ENCODE results near the gene CEP83.

The CEP83 gene

DNA sequence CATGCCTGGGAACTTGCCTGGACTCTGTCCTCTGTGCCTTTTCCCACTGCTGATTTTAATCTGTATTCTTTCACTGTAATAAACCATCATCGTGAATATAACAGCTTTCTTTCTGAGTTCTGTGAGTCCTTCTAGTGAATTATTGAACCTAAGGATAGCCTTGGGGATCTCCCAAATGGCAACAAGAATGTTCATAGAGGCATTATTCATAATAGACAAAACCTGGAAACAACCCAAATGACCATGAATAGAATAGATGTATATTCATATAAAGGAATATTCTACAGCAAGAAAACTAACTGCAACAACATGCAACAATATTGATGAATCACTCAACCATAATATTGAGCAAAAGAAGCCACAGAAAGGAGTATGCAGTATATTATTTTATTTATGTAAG is 44.7 kb upstream of the CEP83 start:
- Histone ChIP-seq H4K20me1 (ENCODE audit: insufficient read depth, low read length) (no peaks in the 10 kb centered on the region), H3K79me2 (ENCODE audit: insufficient read depth, low read length) (no peaks in the 10 kb centered on the region), H3K4me3 (ENCODE audit: low read depth in 1 of 2, low read length in 2 of 2) (no peak overlapping the region), H3K9ac (ENCODE audit: low read depth, low read length) (no peak overlapping the region), H3K27me3 (ENCODE audit: insufficient read depth, low read length, poor library complexity) (no peaks in the 10 kb centered on the region), H3K9me3 (ENCODE audit: insufficient read depth, low read length, severe bottlenecking) (no peaks in the 10 kb centered on the region), H3K27ac (ENCODE audit: low read length) (no peak overlapping the region), H3K4me1 (ENCODE audit: insufficient read depth, low read length) (no peaks in the 10 kb centered on the region), H3K36me3 (ENCODE audit: insufficient read depth, low read length) (no peaks in the 10 kb centered on the region), H3K4me2 (ENCODE audit: insufficient read depth, low read length) (no peak overlapping the region), H2AFZ (ENCODE audit: low read depth, low read length) (no peak overlapping the region)
- no peak for ATAC-seq (ENCODE audit: insufficient read depth, low read depth)
- TF ChIP-seq, protein P1, sequence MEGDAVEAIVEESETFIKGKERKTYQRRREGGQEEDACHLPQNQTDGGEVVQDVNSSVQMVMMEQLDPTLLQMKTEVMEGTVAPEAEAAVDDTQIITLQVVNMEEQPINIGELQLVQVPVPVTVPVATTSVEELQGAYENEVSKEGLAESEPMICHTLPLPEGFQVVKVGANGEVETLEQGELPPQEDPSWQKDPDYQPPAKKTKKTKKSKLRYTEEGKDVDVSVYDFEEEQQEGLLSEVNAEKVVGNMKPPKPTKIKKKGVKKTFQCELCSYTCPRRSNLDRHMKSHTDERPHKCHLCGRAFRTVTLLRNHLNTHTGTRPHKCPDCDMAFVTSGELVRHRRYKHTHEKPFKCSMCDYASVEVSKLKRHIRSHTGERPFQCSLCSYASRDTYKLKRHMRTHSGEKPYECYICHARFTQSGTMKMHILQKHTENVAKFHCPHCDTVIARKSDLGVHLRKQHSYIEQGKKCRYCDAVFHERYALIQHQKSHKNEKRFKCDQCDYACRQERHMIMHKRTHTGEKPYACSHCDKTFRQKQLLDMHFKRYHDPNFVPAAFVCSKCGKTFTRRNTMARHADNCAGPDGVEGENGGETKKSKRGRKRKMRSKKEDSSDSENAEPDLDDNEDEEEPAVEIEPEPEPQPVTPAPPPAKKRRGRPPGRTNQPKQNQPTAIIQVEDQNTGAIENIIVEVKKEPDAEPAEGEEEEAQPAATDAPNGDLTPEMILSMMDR (IDR thresholded peaks at IDR 0.05; ENCODE audit: borderline replicate concordance, extremely low read depth, low read length, poor library complexity, severe bottlenecking) = no peak
- TF ChIP-seq EZH2 (IDR thresholded peaks at IDR 0.05; ENCODE audit: borderline replicate concordance, low read depth, low read length, severe bottlenecking) = no peak
- no peak for DNase-seq

DNA sequence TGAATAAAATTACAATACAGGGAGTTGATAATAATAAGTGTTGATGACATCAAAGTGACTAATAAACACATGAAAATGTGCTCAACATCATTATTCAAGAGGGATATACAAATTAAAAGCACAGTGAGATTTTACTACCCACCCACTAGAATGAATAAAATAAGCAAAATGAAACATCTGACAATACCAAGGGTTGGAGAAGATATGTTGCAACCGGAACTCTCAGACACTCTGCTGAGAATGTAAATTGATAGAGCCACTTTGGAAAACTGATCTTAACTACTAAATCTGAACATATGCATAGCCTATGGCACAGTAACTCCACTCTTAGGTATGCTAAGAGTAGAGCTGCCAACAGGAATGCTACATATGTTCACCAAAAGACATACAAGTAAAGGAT is 44.0 kb upstream of the CEP83 start:
- no peak overlapping the region for H3K27ac ChIP-seq (ENCODE audit: low read length)
- no peaks in the 10 kb centered on the region for H3K4me1 ChIP-seq (ENCODE audit: insufficient read depth, low read length)
- no peaks in the 10 kb centered on the region for H3K36me3 ChIP-seq (ENCODE audit: insufficient read depth, low read length)
- DNase-seq (no peak), ATAC-seq (ENCODE audit: insufficient read depth, low read depth) (no peak)
- no peaks in the 10 kb centered on the region for H3K27me3 ChIP-seq (ENCODE audit: insufficient read depth, low read length, poor library complexity)
- no peaks in the 10 kb centered on the region for H4K20me1 ChIP-seq (ENCODE audit: insufficient read depth, low read length)
- H3K79me2 ChIP-seq (ENCODE audit: insufficient read depth, low read length) = no peaks in the 10 kb centered on the region
- H3K9ac ChIP-seq (ENCODE audit: low read depth, low read length) = no peak overlapping the region
- H3K4me2 ChIP-seq (ENCODE audit: insufficient read depth, low read length) = no peak overlapping the region
- no peaks in the 10 kb centered on the region for H3K9me3 ChIP-seq (ENCODE audit: insufficient read depth, low read length, severe bottlenecking)
- H3K4me3 ChIP-seq (ENCODE audit: low read depth in 1 of 2, low read length in 2 of 2) = no peak overlapping the region
- no peak for TF ChIP-seq EZH2 (IDR thresholded peaks at IDR 0.05; ENCODE audit: borderline replicate concordance, low read depth, low read length, severe bottlenecking)
- TF ChIP-seq, protein P1 (IDR thresholded peaks at IDR 0.05; ENCODE audit: borderline replicate concordance, extremely low read depth, low read length, poor library complexity, severe bottlenecking) = no peak
- H2AFZ ChIP-seq (ENCODE audit: low read depth, low read length) = no peak overlapping the region

DNA sequence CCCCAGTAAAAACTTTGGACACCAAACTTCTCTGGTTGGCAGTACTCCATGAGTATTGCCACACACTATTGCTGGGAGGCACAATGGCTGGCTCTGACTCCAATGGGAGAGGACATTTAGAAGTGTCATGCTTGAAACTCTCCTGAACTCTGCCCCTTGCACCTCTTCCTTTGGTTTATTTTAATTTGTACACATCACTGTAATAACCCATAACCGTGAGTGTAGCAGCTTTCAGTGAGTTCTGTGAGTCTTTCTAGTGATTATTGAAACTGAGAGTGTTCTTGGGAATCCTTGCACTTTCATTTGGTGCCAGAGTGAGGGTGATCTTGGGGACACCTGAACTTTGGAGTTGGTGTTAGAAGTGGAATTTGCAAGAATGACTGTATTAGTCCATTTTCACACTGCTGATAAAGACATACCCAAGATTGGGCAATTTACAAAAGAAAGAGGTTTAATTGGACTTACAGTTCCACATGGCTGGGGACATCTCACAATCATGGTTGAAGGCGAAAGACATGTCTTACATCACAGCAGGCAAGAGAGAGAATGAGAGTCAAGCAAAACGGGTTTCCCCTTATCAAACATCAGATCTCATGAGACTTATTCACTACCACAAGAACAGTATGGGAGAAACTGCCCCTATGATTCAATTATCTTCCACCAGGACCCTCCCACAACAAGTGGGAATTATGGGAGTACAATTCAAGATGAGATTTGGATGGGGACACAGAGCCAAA is 41.3 kb upstream of the CEP83 start:
- TF ChIP-seq, protein P1 (IDR thresholded peaks at IDR 0.05; ENCODE audit: borderline replicate concordance, extremely low read depth, low read length, poor library complexity, severe bottlenecking) = no peak
- no peak for TF ChIP-seq EZH2 (IDR thresholded peaks at IDR 0.05; ENCODE audit: borderline replicate concordance, low read depth, low read length, severe bottlenecking)

More for the DNA sequence above, 41.3 kb upstream of the CEP83 start:
- Histone ChIP-seq H3K27ac (ENCODE audit: low read length) (no peak overlapping the region), H4K20me1 (ENCODE audit: insufficient read depth, low read length) (no peaks in the 10 kb centered on the region), H3K4me2 (ENCODE audit: insufficient read depth, low read length) (no peak overlapping the region), H3K36me3 (ENCODE audit: insufficient read depth, low read length) (no peaks in the 10 kb centered on the region), H3K4me3 (ENCODE audit: low read depth in 1 of 2, low read length in 2 of 2) (no peak overlapping the region), H3K9ac (ENCODE audit: low read depth, low read length) (no peak overlapping the region), H3K27me3 (ENCODE audit: insufficient read depth, low read length, poor library complexity) (no peaks in the 10 kb centered on the region), H3K4me1 (ENCODE audit: insufficient read depth, low read length) (no peaks in the 10 kb centered on the region), H3K9me3 (ENCODE audit: insufficient read depth, low read length, severe bottlenecking) (peaks cover 11% of the 10 kb centered on the region), H2AFZ (ENCODE audit: low read depth, low read length) (no peak overlapping the region), H3K79me2 (ENCODE audit: insufficient read depth, low read length) (no peaks in the 10 kb centered on the region)
- ATAC-seq (ENCODE audit: insufficient read depth, low read depth) (no peak), DNase-seq (no peak)

All from DND-41 (cell line).